GM23338 (cell line): Measurements from ENCODE around the gene PTX3.

ENCODE experiments used
- CTCF ChIP-seq, 2 experiments: fragments of 200-600 bp in 1 of 2; sonication (generic) in 1 of 2; conservative IDR thresholded peaks; 2 replicates each; pipeline versions ENCODE4 v1.5.1 to v1.6.1; 2016 to 2017; ENCODE audit warnings: antibody characterized with exemption in 2 of 2, low read depth in 2 of 2, mild to moderate bottlenecking in 2 of 2, moderate library complexity in 1 of 2
- EZH2 ChIP-seq: fragments of 200-600 bp; sonication (generic); IDR thresholded peaks from one replicate; pipeline ENCODE4 v1.8.0; 2017; ENCODE audit warnings: antibody characterized with exemption, mild to moderate bottlenecking, low read depth; ENCODE audit not compliant: unreplicated experiment
- EZH2phosphoT487 ChIP-seq: fragments of 200-600 bp; sonication (generic); IDR thresholded peaks from one replicate; pipeline ENCODE4 v1.8.1; 2018; ENCODE audit warnings: antibody characterized with exemption; ENCODE audit not compliant: unreplicated experiment
- POLR2AphosphoS5 ChIP-seq: IDR thresholded peaks from 2 replicates; pipeline ENCODE4 v1.6.1; 2016; ENCODE audit warnings: antibody characterized with exemption, low read depth
- STAT1 ChIP-seq: IDR thresholded peaks from one replicate; pipeline ENCODE4 v1.6.1; 2016; ENCODE audit warnings: antibody characterized with exemption; ENCODE audit not compliant: unreplicated experiment

- no peak for TF ChIP-seq EZH2
- TF ChIP-seq EZH2phosphoT487, result no peak
- TF ChIP-seq POLR2AphosphoS5, result no peak
- TF ChIP-seq CTCF (conservative IDR thresholded peaks at IDR 0.05; ENCODE audit: low read depth in 2 of 2), result no peak
- no peak for TF ChIP-seq STAT1
These were observed 33.1 kb downstream of the PTX3 start for GRCh38 chr3:157469561-157470294.
